ENCODE data around the gene RPTOR. TPM values are rescaled to one million over a fixed set of nuclear protein-coding genes. Genes with fewer than 3 reads are reported as not detected.

Gene RPTOR
- total RNA-seq, 4 donors from 2014 or later: 19.0 to 48.3 (median 27.3) TPM

DNA sequence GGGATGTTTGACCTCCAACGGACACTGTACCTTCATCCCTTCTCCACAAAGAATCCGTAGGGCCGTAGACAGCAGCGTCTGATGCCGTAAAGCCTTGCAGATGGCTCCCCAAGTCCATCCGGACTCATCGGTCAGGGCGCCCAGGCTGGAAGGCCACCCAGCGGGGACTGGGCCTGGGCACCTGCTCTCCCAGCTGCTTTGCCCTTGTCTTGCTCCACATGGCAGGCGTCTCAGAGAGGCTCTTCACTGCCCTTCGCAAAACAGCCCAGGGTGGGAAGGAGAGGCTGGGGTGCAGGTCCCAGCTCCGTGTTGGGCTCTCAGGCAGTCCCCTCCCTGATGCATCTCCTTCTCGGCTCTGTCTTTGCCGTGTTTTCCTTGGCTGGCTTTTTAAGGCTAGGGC is 6.2 kb upstream of the RPTOR start:
- no peak overlapping the region for H3K27ac ChIP-seq
- TF ChIP-seq POLR2A (IDR thresholded peaks at IDR 0.05): no peak
- H3K36me3 ChIP-seq: no peaks in the 10 kb centered on the region
- no peaks in the 10 kb centered on the region for H3K27me3 ChIP-seq
- no peak overlapping the region for H3K4me3 ChIP-seq
- no peaks in the 10 kb centered on the region for H3K9me3 ChIP-seq
- no peaks in the 10 kb centered on the region for H3K4me1 ChIP-seq
- DNase-seq: no peak
- intact Hi-C loops (cut with DNase I; ENCODE audit: low total_unique reads): no loop called here

DNA sequence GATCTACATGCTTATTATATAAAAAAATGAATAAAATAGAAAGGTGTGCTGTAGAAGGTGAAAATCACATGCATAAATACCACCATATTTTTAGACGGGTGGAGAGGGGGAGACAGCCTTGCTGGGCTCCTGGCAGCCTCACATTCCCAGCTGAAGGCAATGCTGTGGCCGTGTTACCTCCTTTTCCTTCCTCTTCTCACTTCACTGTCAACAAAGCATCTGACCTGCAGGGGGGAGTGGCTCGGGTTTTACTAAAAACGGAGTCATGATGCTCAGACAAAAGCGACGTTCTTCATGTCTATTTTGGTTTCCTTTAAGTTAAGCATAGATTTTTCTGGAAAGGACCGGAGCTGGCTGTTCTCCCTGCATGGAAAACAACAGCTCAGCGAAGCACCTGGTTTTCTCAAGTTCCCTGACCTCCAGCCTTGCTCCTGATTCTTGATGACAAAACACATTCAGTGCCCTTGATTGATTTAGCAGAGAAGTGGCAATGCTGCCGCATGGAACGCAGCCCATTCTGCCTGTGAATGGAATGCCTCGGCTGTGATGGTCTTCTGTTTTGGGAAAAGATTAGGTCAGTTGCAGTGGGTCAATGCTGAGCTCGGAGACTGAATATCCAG is 5.5 kb upstream of the RPTOR start:
- Histone ChIP-seq H3K4me1 (no peaks in the 10 kb centered on the region), H3K27ac (no peak overlapping the region), H3K36me3 (no peaks in the 10 kb centered on the region), H3K27me3 (no peaks in the 10 kb centered on the region), H3K4me3 (no peak overlapping the region), H3K9me3 (no peaks in the 10 kb centered on the region)
- intact Hi-C loops (cut with DNase I; ENCODE audit: low total_unique reads): no loop called here
- DNase-seq: no peak
- no peak for TF ChIP-seq POLR2A (IDR thresholded peaks at IDR 0.05)
- TF ChIP-seq, protein P1, sequence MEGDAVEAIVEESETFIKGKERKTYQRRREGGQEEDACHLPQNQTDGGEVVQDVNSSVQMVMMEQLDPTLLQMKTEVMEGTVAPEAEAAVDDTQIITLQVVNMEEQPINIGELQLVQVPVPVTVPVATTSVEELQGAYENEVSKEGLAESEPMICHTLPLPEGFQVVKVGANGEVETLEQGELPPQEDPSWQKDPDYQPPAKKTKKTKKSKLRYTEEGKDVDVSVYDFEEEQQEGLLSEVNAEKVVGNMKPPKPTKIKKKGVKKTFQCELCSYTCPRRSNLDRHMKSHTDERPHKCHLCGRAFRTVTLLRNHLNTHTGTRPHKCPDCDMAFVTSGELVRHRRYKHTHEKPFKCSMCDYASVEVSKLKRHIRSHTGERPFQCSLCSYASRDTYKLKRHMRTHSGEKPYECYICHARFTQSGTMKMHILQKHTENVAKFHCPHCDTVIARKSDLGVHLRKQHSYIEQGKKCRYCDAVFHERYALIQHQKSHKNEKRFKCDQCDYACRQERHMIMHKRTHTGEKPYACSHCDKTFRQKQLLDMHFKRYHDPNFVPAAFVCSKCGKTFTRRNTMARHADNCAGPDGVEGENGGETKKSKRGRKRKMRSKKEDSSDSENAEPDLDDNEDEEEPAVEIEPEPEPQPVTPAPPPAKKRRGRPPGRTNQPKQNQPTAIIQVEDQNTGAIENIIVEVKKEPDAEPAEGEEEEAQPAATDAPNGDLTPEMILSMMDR (IDR thresholded peaks at IDR 0.05): no peak

DNA sequence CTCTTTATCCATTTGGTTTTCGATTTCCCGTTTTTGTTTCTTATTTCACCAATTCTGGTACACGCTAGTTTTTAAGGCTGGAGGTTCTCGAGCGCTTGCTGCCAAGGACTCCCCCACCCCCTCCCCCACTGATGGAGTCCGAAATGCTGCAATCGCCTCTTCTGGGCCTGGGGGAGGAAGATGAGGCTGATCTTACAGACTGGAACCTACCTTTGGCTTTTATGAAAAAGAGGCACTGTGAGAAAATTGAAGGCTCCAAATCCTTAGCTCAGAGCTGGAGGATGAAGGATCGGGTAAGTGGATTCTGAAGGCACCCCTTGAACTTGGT is 825 bp downstream of the RPTOR start:
- Histone ChIP-seq H3K4me1 (peaks cover 0 to 11% of the 10 kb centered on the region in 2 donors), H3K27ac (peak overlapping the region in 1 of 2 donors; percentile 79), H3K36me3 (no peaks in the 10 kb centered on the region), H3K9me3 (no peaks in the 10 kb centered on the region), H3K4me3 (peak overlapping the region; percentile 85 to 95), H3K27me3 (no peaks in the 10 kb centered on the region)
- TF ChIP-seq, protein P1 (IDR thresholded peaks at IDR 0.05): no peak
- no peak for TF ChIP-seq POLR2A (IDR thresholded peaks at IDR 0.05)
- DNase-seq: no peak
- intact Hi-C loops (cut with DNase I; ENCODE audit: low total_unique reads): no loop called here

GRCh38 chr17:80546267-80546666 is 1.6 kb downstream of the RPTOR start:
- TF ChIP-seq, protein P1 (IDR thresholded peaks at IDR 0.05): no peak
- TF ChIP-seq POLR2A (IDR thresholded peaks at IDR 0.05): no peak
- peaks cover 0 to 11% of the 10 kb centered on the region in 2 donors for H3K4me1 ChIP-seq
- no peaks in the 10 kb centered on the region for H3K9me3 ChIP-seq
- no peak overlapping the region for H3K4me3 ChIP-seq
- H3K27me3 ChIP-seq: no peaks in the 10 kb centered on the region
- H3K27ac ChIP-seq: no peak overlapping the region
- H3K36me3 ChIP-seq: no peaks in the 10 kb centered on the region
- no peak for DNase-seq
- intact Hi-C loops (cut with DNase I; ENCODE audit: low total_unique reads): no loop called here

DNA sequence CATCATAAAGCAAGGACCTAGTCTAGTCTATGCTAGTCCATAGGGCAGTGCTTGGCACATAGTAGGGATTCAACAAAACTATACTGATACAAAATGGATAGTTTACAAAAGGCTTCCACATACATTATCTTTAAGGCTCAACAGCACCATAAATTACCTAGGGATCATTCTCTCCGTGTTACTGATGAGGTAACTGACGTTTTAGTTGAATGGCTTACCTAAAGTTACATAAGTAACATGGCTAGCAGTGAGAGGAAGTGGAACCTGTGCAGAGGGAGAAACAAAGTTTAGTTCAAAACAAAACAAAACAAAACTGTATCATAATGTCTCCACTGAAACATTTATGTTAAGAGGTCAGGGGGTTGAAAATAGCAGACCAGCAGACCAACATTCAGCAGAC is 7.9 kb downstream of the RPTOR start:
- no peaks in the 10 kb centered on the region for H3K9me3 ChIP-seq
- intact Hi-C loops (cut with DNase I; ENCODE audit: low total_unique reads): no loop called here
- H3K36me3 ChIP-seq: no peaks in the 10 kb centered on the region
- no peak overlapping the region for H3K4me3 ChIP-seq
- H3K4me1 ChIP-seq: no peaks in the 10 kb centered on the region
- no peak overlapping the region for H3K27ac ChIP-seq
- DNase-seq: no peak
- H3K27me3 ChIP-seq: no peaks in the 10 kb centered on the region
- TF ChIP-seq, protein P1 (IDR thresholded peaks at IDR 0.05): no peak
- no peak for TF ChIP-seq POLR2A (IDR thresholded peaks at IDR 0.05)

DNA sequence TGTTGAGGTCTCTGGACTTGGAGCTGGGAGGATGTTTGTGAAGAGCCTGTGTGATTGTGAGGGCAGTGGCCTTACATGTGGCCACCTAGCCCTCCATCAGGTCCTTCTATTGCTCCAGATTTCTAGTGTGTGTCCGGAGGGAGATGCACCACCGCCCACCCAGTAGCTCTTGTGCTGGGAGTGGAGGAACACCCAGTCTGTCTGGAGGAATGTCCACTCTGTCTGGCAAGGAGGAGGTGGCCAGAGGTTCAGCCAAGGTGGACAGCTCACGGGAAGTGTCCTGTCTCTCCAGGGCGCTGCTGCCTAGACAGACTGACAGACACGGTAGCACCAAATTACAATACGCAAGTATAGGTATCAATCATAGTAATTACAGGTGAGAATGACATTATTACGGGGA is 10.6 kb downstream of the RPTOR start:
- no peaks in the 10 kb centered on the region for H3K9me3 ChIP-seq
- no peak overlapping the region for H3K4me3 ChIP-seq
- no peaks in the 10 kb centered on the region for H3K27me3 ChIP-seq
- H3K36me3 ChIP-seq: no peaks in the 10 kb centered on the region
- H3K27ac ChIP-seq: no peak overlapping the region
- intact Hi-C loops (cut with DNase I; ENCODE audit: low total_unique reads): no loop called here
- no peaks in the 10 kb centered on the region for H3K4me1 ChIP-seq
- TF ChIP-seq, protein P1 (IDR thresholded peaks at IDR 0.05): no peak
- no peak for TF ChIP-seq POLR2A (IDR thresholded peaks at IDR 0.05)
- no peak for DNase-seq
